Measurements from ENCODE around the gene PHF23.

The PHF23 gene

GRCh38 chr17:7239091-7240027 lies at the start of gene PHF23:
Gene PHF23, minus strand, starts transcription at chr17:7239457. Its CDS starts 178 bp downstream, at chr17:7239279.
- DNase-seq (ENCODE audit: low read depth in 2 of 2) = peak; percentile 94 to 96

- DNase-seq (ENCODE audit: low read depth in 2 of 2) = no peak
Observed at GRCh38 chr17:7285679-7286078, 46.4 kb upstream of the PHF23 start.

GRCh38 chr17:7284911-7285310 lies 45.7 kb upstream of the PHF23 start:
- DNase-seq (ENCODE audit: low read depth in 2 of 2) = no peak

- no peak for DNase-seq (ENCODE audit: low read depth in 2 of 2)
Observed at GRCh38 chr17:7283471-7284216, 44.4 kb upstream of the PHF23 start.

GRCh38 chr17:7282752-7283321 lies 43.6 kb upstream of the PHF23 start:
- no peak for DNase-seq (ENCODE audit: low read depth in 2 of 2)

- no peak for DNase-seq (ENCODE audit: low read depth in 2 of 2)
Observed at GRCh38 chr17:7281953-7282751, 42.9 kb upstream of the PHF23 start.

- peak; percentile 86 to 91 for DNase-seq (ENCODE audit: low read depth in 2 of 2)
Observed at GRCh38 chr17:7281074-7281952, 42.1 kb upstream of the PHF23 start, which contains the start of gene SLC2A4. Gene SLC2A4, plus strand, starts transcription at chr17:7281718. Its CDS starts 217 bp downstream, at chr17:7281935.

GRCh38 chr17:7280519-7281073 lies 41.3 kb upstream of the PHF23 start:
- peak; percentile 79 to 81 for DNase-seq (ENCODE audit: low read depth in 2 of 2)

GRCh38 chr17:7279448-7279847 lies 40.2 kb upstream of the PHF23 start:
- no peak for DNase-seq (ENCODE audit: low read depth in 2 of 2)

- DNase-seq (ENCODE audit: low read depth in 2 of 2) = no peak
Observed at GRCh38 chr17:7266784-7267183, 27.5 kb upstream of the PHF23 start.

GRCh38 chr17:7263801-7264078 lies 24.5 kb upstream of the PHF23 start:
- no peak for DNase-seq (ENCODE audit: low read depth in 2 of 2)

- no peak for DNase-seq (ENCODE audit: low read depth in 2 of 2)
Observed at GRCh38 chr17:7262935-7263800, 23.9 kb upstream of the PHF23 start.

GRCh38 chr17:7262192-7262934 lies 23.1 kb upstream of the PHF23 start, which contains the start of gene CLDN7:
Gene CLDN7, minus strand, starts transcription at chr17:7262478. Its CDS starts 435 bp downstream, at chr17:7262043.
- no peak for DNase-seq (ENCODE audit: low read depth in 2 of 2)

- no peak for DNase-seq (ENCODE audit: low read depth in 2 of 2)
Observed at GRCh38 chr17:7261379-7262191, 22.3 kb upstream of the PHF23 start.

- no peak for DNase-seq (ENCODE audit: low read depth in 2 of 2)
Observed at GRCh38 chr17:7260651-7261378, 21.6 kb upstream of the PHF23 start.

- no peak for DNase-seq (ENCODE audit: low read depth in 2 of 2)
Observed at GRCh38 chr17:7260151-7260550, 20.9 kb upstream of the PHF23 start.

GRCh38 chr17:7259555-7259889 lies 20.3 kb upstream of the PHF23 start:
- DNase-seq (ENCODE audit: low read depth in 2 of 2) = no peak
